H9 (cell line): ENCODE measurements around the gene RNF220. TPM values are rescaled to one million over a fixed set of nuclear protein-coding genes. Genes with fewer than 3 reads are reported as not detected.

ENCODE experiments used
- DNase-seq: peaks from one replicate; pipeline ENCODE4 v3.0.0-alpha.2; 2017
- H2AFZ ChIP-seq: one replicate; pipeline ENCODE4 v1.6.1; 2013; ENCODE audit warnings: mild to moderate bottlenecking, low read length, control low read depth, moderate library complexity
- H2AK5ac ChIP-seq: 2 replicates; pipeline ENCODE4 v1.6.1; 2013; ENCODE audit warnings: low read length, control low read depth, mixed read lengths; ENCODE audit not compliant: insufficient read length
- H2BK120ac ChIP-seq: one replicate; pipeline ENCODE4 v1.6.1; 2013; ENCODE audit warnings: low read depth, mild to moderate bottlenecking, low read length, control low read depth, inconsistent platforms; ENCODE audit not compliant: poor library complexity, severe bottlenecking
- H2BK12ac ChIP-seq: 2 replicates; pipeline ENCODE4 v1.6.1; 2013; ENCODE audit warnings: low read length, control low read depth, mixed read lengths, low read depth; ENCODE audit not compliant: insufficient read length
- H2BK15ac ChIP-seq: 2 replicates; pipeline ENCODE4 v1.6.1; 2013; ENCODE audit warnings: low read depth, low read length, control low read depth
- H2BK20ac ChIP-seq: one replicate; pipeline ENCODE4 v1.6.1; 2013; ENCODE audit warnings: low read depth, mild to moderate bottlenecking, low read length, control low read depth, inconsistent platforms; ENCODE audit not compliant: poor library complexity, severe bottlenecking
- H2BK5ac ChIP-seq: 2 replicates; pipeline ENCODE4 v1.6.1; 2013; ENCODE audit warnings: low read length, control low read depth, mixed read lengths; ENCODE audit not compliant: insufficient read length
- H3K14ac ChIP-seq: 2 replicates; pipeline ENCODE4 v1.6.1; 2013; ENCODE audit warnings: low read length, control low read depth; ENCODE audit not compliant: insufficient read depth
- H3K18ac ChIP-seq: 2 replicates; pipeline ENCODE4 v1.6.1; 2013; ENCODE audit warnings: low read depth, mild to moderate bottlenecking, mixed read lengths, low read length, control low read depth; ENCODE audit not compliant: insufficient read length
- H3K23ac ChIP-seq: 2 replicates; pipeline ENCODE4 v1.6.1; 2013; ENCODE audit warnings: low read length, control low read depth, mixed read lengths, low read depth; ENCODE audit not compliant: insufficient read length
- H3K23me2 ChIP-seq: 2 replicates; pipeline ENCODE4 v1.6.1; 2013; ENCODE audit warnings: low read depth, mild to moderate bottlenecking, mixed read lengths, low read length, control low read depth; ENCODE audit not compliant: insufficient read length, poor library complexity, severe bottlenecking
- H3K27ac ChIP-seq: 2 replicates; pipeline ENCODE4 v1.5.1; 2013; ENCODE audit warnings: low read length, control low read depth, mixed read lengths, low read depth; ENCODE audit not compliant: insufficient read length
- H3K27me3 ChIP-seq: 2 replicates; pipeline ENCODE4 v1.6.1; 2013; ENCODE audit warnings: low read length, control low read depth, inconsistent platforms; ENCODE audit not compliant: insufficient read depth
- H3K4ac ChIP-seq: 2 replicates; pipeline ENCODE4 v1.6.1; 2013; ENCODE audit warnings: low read depth, mild to moderate bottlenecking, control low read depth, inconsistent platforms, low read length, moderate library complexity
- H3K4me1 ChIP-seq: 2 replicates; pipeline ENCODE4 v1.6.1; 2013; ENCODE audit warnings: low read length, control low read depth, inconsistent platforms; ENCODE audit not compliant: insufficient read depth
- H3K4me2 ChIP-seq: 2 replicates; pipeline ENCODE4 v1.6.1; 2013; ENCODE audit warnings: low read length, control low read depth, mixed read lengths; ENCODE audit not compliant: insufficient read length, insufficient read depth
- H3K56ac ChIP-seq: 2 replicates; pipeline ENCODE4 v1.6.1; 2013; ENCODE audit warnings: low read depth, mild to moderate bottlenecking, mixed read lengths, low read length, control low read depth; ENCODE audit not compliant: insufficient read length
- H3K79me1 ChIP-seq: 2 replicates; pipeline ENCODE4 v1.6.1; 2013; ENCODE audit warnings: low read depth, mild to moderate bottlenecking, moderate library complexity, low read length, control low read depth, inconsistent platforms; ENCODE audit not compliant: insufficient read depth, poor library complexity, severe bottlenecking
- H3K79me2 ChIP-seq: 2 replicates; pipeline ENCODE4 v1.6.1; 2013; ENCODE audit warnings: low read length, control low read depth, inconsistent platforms; ENCODE audit not compliant: insufficient read depth
- H3K9ac ChIP-seq: 2 replicates; pipeline ENCODE4 v1.6.1; 2013; ENCODE audit warnings: low read length, control low read depth, mixed read lengths; ENCODE audit not compliant: insufficient read length; ENCODE audit errors: extremely low read depth
- H3K9me3 ChIP-seq: one replicate; pipeline ENCODE4 v1.6.1; 2013; ENCODE audit warnings: low read depth, low read length, inconsistent platforms; ENCODE audit not compliant: control insufficient read depth
- H3T11ph ChIP-seq: one replicate; pipeline ENCODE4 v1.6.1; 2013; ENCODE audit warnings: mild to moderate bottlenecking, low read length, control low read depth, inconsistent platforms
- H4K20me1 ChIP-seq: one replicate; pipeline ENCODE4 v1.6.1; 2013; ENCODE audit not compliant: control insufficient read depth, insufficient read length, insufficient read depth
- H4K5ac ChIP-seq: 2 replicates; pipeline ENCODE4 v1.6.1; 2013; ENCODE audit warnings: low read depth, mild to moderate bottlenecking, mixed read lengths, low read length, control low read depth; ENCODE audit not compliant: insufficient read length
- H4K8ac ChIP-seq: replicated peaks from 2 replicates; pipeline ENCODE4 v1.6.1; 2013; ENCODE audit warnings: low read length, control low read depth, mixed read lengths, low read depth; ENCODE audit not compliant: insufficient read length
- H4K91ac ChIP-seq: 2 replicates; pipeline ENCODE4 v1.6.1; 2013; ENCODE audit warnings: low read depth, mild to moderate bottlenecking, moderate library complexity, mixed read lengths, low read length, control low read depth; ENCODE audit not compliant: insufficient read length
- H3K27ac Mint-ChIP-seq, 3 experiments: 2 replicates in 2 of 3; 3 replicates in 1 of 3; pipeline ENCODE4 v1.8.0; 2020 to 2021; ENCODE audit warnings: mixed read lengths in 3 of 3, mild to moderate bottlenecking in 1 of 3, moderate library complexity in 1 of 3
- H3K27me3 Mint-ChIP-seq: 2 replicates; pipeline ENCODE4 v1.8.0; 2021; ENCODE audit warnings: low read depth, mild to moderate bottlenecking, moderate library complexity, mixed read lengths
- H3K36me3 Mint-ChIP-seq, 3 experiments: 2 replicates in 2 of 3; 3 replicates in 1 of 3; pipeline ENCODE4 v1.8.0; 2020 to 2021; ENCODE audit warnings: low read depth in 3 of 3, mixed read lengths in 3 of 3; ENCODE audit not compliant: insufficient read depth in 1 of 3
- H3K4me1 Mint-ChIP-seq, 2 experiments: 2 replicates each; pipeline ENCODE4 v1.8.0; 2020; ENCODE audit warnings: mixed read lengths in 2 of 2
- H3K4me3 Mint-ChIP-seq, 2 experiments: 2 replicates in 1 of 2; 3 replicates in 1 of 2; pipeline ENCODE4 v1.8.0; 2020 to 2021; ENCODE audit warnings: mild to moderate bottlenecking in 2 of 2, mixed read lengths in 2 of 2, moderate library complexity in 1 of 2
- H3K9me3 Mint-ChIP-seq, 2 experiments: 2 replicates in 1 of 2; 3 replicates in 1 of 2; pipeline ENCODE4 v1.8.0; 2020; ENCODE audit warnings: mild to moderate bottlenecking in 2 of 2, mixed read lengths in 2 of 2, moderate library complexity in 1 of 2
- WGBS: extraction: QIAGEN DNeasy Blood & Tissue Kit; methylation state at CpG from one replicate; pipeline ENCODE4 v1.1.7; 2013; ENCODE audit warnings: missing lambda C conversion rate, low lambda C conversion rate, mixed read lengths; ENCODE audit not compliant: insufficient read length; ENCODE audit errors: extremely low coverage; 5-methylcytosine and 5-hydroxymethylcytosine counted together
- total RNA-seq: library from RNA; stranded (reverse); gene quantifications from 2 replicates; pipeline ENCODE4 v1.2.1, GENCODE V29; 2021
- TF ChIP-seq, protein P1 (sequence below): fragments of 200-600 bp; sonication (generic); conservative IDR thresholded peaks from 3 replicates; pipeline ENCODE4 v1.8.0; 2021; ENCODE audit warnings: antibody characterized with exemption, mild to moderate bottlenecking

The RNF220 gene
- total RNA-seq, 1 experiment from 2014 or later, result 109 TPM

DNA sequence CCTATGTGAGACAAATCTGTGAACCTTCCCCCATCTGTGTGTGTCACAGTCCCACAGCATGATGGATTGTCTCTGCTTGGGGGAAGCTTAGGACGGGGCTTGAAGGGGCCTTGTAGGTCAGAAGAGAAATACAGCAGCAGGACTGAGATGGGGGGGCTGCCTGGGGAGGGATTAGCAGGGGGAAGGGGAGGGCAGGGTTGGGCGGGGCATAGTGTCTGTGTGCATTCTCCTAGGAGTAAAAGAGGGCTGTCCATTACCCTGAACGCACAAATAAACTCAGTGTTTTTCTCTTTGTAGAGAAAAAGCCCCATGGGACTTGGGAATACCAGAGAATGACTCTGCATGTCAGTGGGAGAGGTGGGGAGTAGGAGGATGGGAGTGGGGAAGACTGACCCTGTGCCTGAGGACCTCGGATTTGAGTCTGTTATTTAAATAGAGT, 16.4 kb downstream of the RNF220 start:
- no peak overlapping the region for H3K23ac ChIP-seq
- H3K14ac ChIP-seq, result no peak overlapping the region
- Mint-ChIP-seq H3K27ac (peak overlapping the region in 1 of 3 experiments; percentile 81; a peak in 1 of 7 replicates), H3K4me3 (peak overlapping the region in 1 of 2 experiments; percentile 38; a peak in 2 of 5 replicates), H3K36me3 (peaks cover 0 to under 1% (median under 1%) of the 10 kb centered on the region in 3 experiments; a peak in 2 of 7 replicates), H3K4me1 (peaks cover 45 to 55% of the 10 kb centered on the region in 2 experiments), H3K27me3 (peaks cover 77% of the 10 kb centered on the region), H3K9me3 (no peaks in the 10 kb centered on the region)
- no peaks in the 10 kb centered on the region for H3K9me3 ChIP-seq
- 0 out of 2 replicates have a peak, but pooled peaks cover 2% of the 10 kb centered on the region for H3K79me2 ChIP-seq
- H2BK12ac ChIP-seq, result no peak overlapping the region
- no peak overlapping the region for H2BK15ac ChIP-seq
- peaks cover 13% of the 10 kb centered on the region for H3K23me2 ChIP-seq
- H4K91ac ChIP-seq, result no peak overlapping the region
- no peak overlapping the region for H3K4ac ChIP-seq
- no peak overlapping the region for H3K18ac ChIP-seq
- peaks cover 2% of the 10 kb centered on the region; the same call in 1 of the 2 replicates for H3K27me3 ChIP-seq
- DNase-seq, result no peak
- H2BK20ac ChIP-seq, result no peak overlapping the region
- H4K20me1 ChIP-seq, result no peaks in the 10 kb centered on the region
- H2BK120ac ChIP-seq, result no peak overlapping the region
- H3K9ac ChIP-seq, result no peak overlapping the region
- no peak overlapping the region for H3K56ac ChIP-seq
- no peak overlapping the region for H4K8ac ChIP-seq
- peaks cover 18% of the 10 kb centered on the region for H3K4me1 ChIP-seq
- no peak overlapping the region for H2AFZ ChIP-seq
- H2BK5ac ChIP-seq, result no peak overlapping the region
- WGBS, result no CpG with 5 or more reads among the region's 4 CpGs
- H3K4me2 ChIP-seq, result no peak overlapping the region
- no peak overlapping the region for H2AK5ac ChIP-seq
- H3T11ph ChIP-seq, result no peak overlapping the region
- H3K27ac ChIP-seq, result no peak overlapping the region
- no peaks in the 10 kb centered on the region for H3K79me1 ChIP-seq
- TF ChIP-seq, protein P1, sequence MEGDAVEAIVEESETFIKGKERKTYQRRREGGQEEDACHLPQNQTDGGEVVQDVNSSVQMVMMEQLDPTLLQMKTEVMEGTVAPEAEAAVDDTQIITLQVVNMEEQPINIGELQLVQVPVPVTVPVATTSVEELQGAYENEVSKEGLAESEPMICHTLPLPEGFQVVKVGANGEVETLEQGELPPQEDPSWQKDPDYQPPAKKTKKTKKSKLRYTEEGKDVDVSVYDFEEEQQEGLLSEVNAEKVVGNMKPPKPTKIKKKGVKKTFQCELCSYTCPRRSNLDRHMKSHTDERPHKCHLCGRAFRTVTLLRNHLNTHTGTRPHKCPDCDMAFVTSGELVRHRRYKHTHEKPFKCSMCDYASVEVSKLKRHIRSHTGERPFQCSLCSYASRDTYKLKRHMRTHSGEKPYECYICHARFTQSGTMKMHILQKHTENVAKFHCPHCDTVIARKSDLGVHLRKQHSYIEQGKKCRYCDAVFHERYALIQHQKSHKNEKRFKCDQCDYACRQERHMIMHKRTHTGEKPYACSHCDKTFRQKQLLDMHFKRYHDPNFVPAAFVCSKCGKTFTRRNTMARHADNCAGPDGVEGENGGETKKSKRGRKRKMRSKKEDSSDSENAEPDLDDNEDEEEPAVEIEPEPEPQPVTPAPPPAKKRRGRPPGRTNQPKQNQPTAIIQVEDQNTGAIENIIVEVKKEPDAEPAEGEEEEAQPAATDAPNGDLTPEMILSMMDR, result no peak
- no peak overlapping the region for H4K5ac ChIP-seq
